Measurements from ENCODE around the gene TCP11L2.

DNA sequence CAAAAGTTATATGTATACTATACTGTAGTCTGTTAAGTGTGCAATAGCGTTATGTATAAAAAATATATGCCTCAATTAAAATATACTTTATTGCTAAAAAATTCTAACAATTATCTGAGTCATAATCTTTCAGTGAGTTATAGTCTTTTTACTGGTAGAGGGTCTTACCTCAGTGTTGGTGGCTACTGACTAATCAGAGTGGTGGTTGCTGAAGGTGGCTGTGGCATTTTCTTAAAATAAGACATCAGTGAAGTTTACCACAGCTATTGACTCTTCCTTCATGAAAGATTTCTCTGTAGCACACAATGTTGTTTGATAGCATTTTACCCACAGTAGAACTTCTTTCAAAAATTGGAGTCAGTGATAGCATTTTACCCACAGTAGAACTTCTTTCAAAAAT lies 78.4 kb downstream of the TCP11L2 start:
- TF ChIP-seq, protein P1, sequence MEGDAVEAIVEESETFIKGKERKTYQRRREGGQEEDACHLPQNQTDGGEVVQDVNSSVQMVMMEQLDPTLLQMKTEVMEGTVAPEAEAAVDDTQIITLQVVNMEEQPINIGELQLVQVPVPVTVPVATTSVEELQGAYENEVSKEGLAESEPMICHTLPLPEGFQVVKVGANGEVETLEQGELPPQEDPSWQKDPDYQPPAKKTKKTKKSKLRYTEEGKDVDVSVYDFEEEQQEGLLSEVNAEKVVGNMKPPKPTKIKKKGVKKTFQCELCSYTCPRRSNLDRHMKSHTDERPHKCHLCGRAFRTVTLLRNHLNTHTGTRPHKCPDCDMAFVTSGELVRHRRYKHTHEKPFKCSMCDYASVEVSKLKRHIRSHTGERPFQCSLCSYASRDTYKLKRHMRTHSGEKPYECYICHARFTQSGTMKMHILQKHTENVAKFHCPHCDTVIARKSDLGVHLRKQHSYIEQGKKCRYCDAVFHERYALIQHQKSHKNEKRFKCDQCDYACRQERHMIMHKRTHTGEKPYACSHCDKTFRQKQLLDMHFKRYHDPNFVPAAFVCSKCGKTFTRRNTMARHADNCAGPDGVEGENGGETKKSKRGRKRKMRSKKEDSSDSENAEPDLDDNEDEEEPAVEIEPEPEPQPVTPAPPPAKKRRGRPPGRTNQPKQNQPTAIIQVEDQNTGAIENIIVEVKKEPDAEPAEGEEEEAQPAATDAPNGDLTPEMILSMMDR (IDR thresholded peaks at IDR 0.05) = no peak
- no peak for TF ChIP-seq POLR2A (IDR thresholded peaks at IDR 0.05)

Data from ovary (tissue), 3 donors.